Mononuclear cell (primary cell): ENCODE measurements around the gene SMYD3. TPM values are rescaled to one million over a fixed set of nuclear protein-coding genes. Genes with fewer than 3 reads are reported as not detected.

Experiments
- H3K27me3 ChIP-seq: 2 replicates; pipeline ENCODE4 v1.6.0; 2011; ENCODE audit warnings: low read length, control low read depth; ENCODE audit not compliant: insufficient read depth
- H3K4me1 ChIP-seq: 2 replicates; pipeline ENCODE4 v1.5.1; 2011; ENCODE audit warnings: mild to moderate bottlenecking, low read length, control low read depth; ENCODE audit not compliant: insufficient read depth
- H3K4me3 ChIP-seq: 2 replicates; pipeline ENCODE4 v1.5.1; 2011; ENCODE audit warnings: mild to moderate bottlenecking, low read length, moderate library complexity
- H3K9me3 ChIP-seq: 2 replicates; pipeline ENCODE4 v1.5.1; 2011; ENCODE audit warnings: low read depth, mild to moderate bottlenecking, control low read depth, low read length
- total RNA-seq: library from RNA; depleted of rRNA; stranded (reverse); fragments of >200 nt; gene quantifications from one replicate; pipeline ENCODE4 v1.2.3, GENCODE V29; 2012

Gene SMYD3
- total RNA-seq, 1 donor = 18.2 TPM

DNA sequence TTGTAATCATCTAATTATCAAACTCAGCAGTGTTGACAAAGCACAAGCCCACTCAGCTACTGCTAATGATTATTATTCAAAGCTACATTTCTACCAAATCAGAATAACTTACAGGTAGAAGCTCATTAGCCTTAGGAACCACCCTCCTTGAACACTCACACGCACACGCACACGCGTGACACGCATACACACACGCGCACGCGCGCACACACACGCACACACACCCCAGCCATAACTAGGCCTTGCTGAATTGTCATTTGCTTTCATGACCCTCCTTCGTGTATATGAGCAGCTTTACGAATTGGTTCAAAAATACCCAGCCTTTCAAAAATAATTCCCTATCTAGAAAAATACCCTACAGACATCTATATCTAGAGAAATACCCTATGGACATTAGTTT lies 195.6 kb downstream of the SMYD3 start:
- H3K4me3 ChIP-seq = no peak overlapping the region
- no peaks in the 10 kb centered on the region for H3K27me3 ChIP-seq
- no peaks in the 10 kb centered on the region for H3K4me1 ChIP-seq
- H3K9me3 ChIP-seq = no peaks in the 10 kb centered on the region

- H3K4me1 ChIP-seq = no peaks in the 10 kb centered on the region
- no peaks in the 10 kb centered on the region for H3K27me3 ChIP-seq
- H3K9me3 ChIP-seq = no peaks in the 10 kb centered on the region
- no peak overlapping the region for H3K4me3 ChIP-seq
Observed at GRCh38 chr1:246309247-246309884, 197.7 kb downstream of the SMYD3 start.

- H3K27me3 ChIP-seq = no peaks in the 10 kb centered on the region
- H3K9me3 ChIP-seq = no peaks in the 10 kb centered on the region
- H3K4me3 ChIP-seq = no peak overlapping the region
- H3K4me1 ChIP-seq = no peaks in the 10 kb centered on the region
Observed at GRCh38 chr1:246308533-246309075, 198.5 kb downstream of the SMYD3 start.

GRCh38 chr1:246306415-246307037 lies 200.6 kb downstream of the SMYD3 start:
- no peak overlapping the region for H3K4me3 ChIP-seq
- no peaks in the 10 kb centered on the region for H3K27me3 ChIP-seq
- no peaks in the 10 kb centered on the region for H3K9me3 ChIP-seq
- no peaks in the 10 kb centered on the region for H3K4me1 ChIP-seq

- Histone ChIP-seq H3K27me3 (no peaks in the 10 kb centered on the region), H3K9me3 (no peaks in the 10 kb centered on the region), H3K4me1 (no peaks in the 10 kb centered on the region), H3K4me3 (no peak overlapping the region)
Observed at GRCh38 chr1:246304484-246305259, 202.4 kb downstream of the SMYD3 start.

DNA sequence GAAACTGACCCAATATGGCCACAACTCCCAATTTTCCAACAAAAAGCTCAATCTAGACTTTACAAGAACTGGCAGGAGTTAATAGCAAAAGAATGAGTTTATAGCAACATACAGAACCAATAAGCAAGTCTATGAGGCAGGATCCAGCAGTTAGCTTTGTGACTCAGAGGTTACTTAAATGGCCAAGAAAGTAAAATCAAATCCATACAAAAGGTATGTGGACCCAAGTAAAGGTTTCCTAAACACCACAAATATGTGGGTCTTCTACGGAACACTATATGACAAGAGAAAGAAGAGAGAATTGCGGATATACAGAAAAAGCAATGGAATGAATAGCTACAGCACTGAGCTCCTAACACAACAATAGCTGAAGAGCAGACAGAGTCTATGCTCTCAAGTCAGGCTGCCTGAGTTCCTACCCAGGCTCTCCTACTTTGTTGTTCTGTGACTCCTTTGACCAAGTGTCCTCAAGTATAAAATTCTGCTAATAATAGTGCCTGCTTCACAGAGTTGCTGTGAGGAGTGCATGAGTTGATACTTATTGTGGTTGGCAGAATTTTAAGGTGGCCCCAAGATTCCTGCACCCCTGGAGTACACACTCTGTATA lies 204.3 kb downstream of the SMYD3 start:
- Histone ChIP-seq H3K9me3 (no peaks in the 10 kb centered on the region), H3K4me3 (no peak overlapping the region), H3K27me3 (no peaks in the 10 kb centered on the region), H3K4me1 (no peaks in the 10 kb centered on the region)

GRCh38 chr1:246302251-246302625 lies 204.8 kb downstream of the SMYD3 start:
- H3K4me1 ChIP-seq = no peaks in the 10 kb centered on the region
- H3K9me3 ChIP-seq = no peaks in the 10 kb centered on the region
- no peaks in the 10 kb centered on the region for H3K27me3 ChIP-seq
- H3K4me3 ChIP-seq = no peak overlapping the region

- Histone ChIP-seq H3K27me3 (no peaks in the 10 kb centered on the region), H3K4me1 (no peaks in the 10 kb centered on the region), H3K4me3 (no peak overlapping the region), H3K9me3 (no peaks in the 10 kb centered on the region)
Observed at GRCh38 chr1:246301553-246302250, 205.4 kb downstream of the SMYD3 start.

DNA sequence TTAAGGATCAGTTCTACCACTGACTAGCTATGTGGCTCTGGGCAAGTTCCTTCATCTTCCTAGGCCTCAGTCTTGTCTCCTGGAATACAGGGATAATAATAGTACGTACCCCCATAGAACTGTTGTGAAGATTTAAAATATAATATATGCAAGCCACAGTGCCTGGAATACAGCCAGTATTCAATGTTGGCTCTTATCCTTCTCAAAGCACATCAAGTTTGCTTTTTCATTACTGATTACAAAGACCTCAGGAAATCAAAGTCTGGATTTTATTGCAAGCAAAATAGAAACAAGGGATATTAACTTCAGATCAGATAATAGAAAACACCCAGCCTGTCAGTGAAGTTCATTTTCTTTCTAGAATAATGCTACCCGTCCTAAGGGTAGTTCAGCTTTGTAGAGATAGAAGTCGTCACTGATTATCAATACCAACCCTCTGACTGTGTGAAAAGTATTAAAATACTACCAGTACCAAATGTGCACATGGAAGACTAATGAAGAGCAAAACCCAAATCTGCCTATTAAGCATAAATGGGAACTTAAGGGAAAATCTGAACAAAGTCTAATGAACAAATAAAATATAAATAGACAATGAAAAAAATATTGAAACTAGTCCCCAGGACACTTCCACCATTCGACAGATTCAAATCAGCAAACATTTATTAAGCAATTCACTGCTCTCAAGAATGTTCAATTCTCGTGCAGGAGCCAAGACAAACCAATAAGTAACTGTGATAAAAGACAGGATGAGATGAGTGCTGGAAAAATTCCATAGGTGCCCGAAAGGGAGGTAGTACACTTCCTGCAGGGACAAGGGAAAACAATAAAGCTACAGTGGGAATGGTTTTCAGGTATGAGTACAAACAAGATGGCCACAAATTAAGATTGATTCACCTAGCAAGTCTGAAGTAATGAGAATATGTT lies 206.2 kb downstream of the SMYD3 start:
- Histone ChIP-seq H3K4me1 (no peaks in the 10 kb centered on the region), H3K9me3 (no peaks in the 10 kb centered on the region), H3K27me3 (no peaks in the 10 kb centered on the region), H3K4me3 (no peak overlapping the region)

GRCh38 chr1:246297279-246298265 lies 209.5 kb downstream of the SMYD3 start:
- no peaks in the 10 kb centered on the region for H3K4me1 ChIP-seq
- no peaks in the 10 kb centered on the region for H3K27me3 ChIP-seq
- no peak overlapping the region for H3K4me3 ChIP-seq
- no peaks in the 10 kb centered on the region for H3K9me3 ChIP-seq

DNA sequence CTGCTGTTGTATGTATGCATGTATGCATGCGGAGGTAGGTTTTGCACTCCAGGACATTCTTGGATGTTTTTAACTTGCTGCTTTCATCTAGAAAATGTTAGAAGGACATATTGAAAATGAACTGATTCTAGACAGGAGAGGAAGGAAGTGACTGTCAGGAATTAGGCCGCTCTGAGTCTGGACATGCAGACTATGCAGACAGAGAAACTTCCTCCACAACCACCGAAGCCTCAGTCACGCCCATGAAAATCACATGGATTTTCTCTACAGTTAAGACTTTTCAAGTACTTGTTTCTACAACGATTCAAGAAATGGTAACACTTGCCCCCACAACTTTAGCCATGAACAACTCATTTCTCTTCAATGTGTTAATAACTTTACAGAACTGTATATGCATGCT lies 211.1 kb downstream of the SMYD3 start:
- H3K4me1 ChIP-seq = no peaks in the 10 kb centered on the region
- H3K9me3 ChIP-seq = no peaks in the 10 kb centered on the region
- H3K4me3 ChIP-seq = no peak overlapping the region
- no peaks in the 10 kb centered on the region for H3K27me3 ChIP-seq

GRCh38 chr1:246295340-246295739 lies 211.7 kb downstream of the SMYD3 start:
- Histone ChIP-seq H3K27me3 (no peaks in the 10 kb centered on the region), H3K4me1 (no peaks in the 10 kb centered on the region), H3K4me3 (no peak overlapping the region), H3K9me3 (no peaks in the 10 kb centered on the region)

DNA sequence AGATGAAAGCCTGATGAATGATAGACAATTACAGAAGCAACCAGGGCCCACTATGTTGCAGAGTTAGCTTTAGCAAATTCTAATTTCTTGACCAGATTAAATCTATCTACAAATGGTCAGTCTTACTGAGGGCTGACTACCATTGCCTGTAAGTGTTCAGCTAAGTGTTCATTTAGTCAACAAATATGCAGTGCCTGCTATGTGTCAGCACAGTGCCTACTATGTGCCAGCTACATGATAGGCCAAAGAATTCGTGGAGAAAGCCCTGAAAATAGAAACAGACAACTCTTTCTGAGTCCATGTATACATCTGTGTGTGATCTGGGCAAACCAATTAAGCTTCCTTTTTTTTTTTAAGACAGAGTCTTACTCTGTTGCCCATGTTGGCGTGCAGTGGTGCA lies 212.8 kb downstream of the SMYD3 start:
- Histone ChIP-seq H3K4me1 (no peaks in the 10 kb centered on the region), H3K27me3 (no peaks in the 10 kb centered on the region), H3K9me3 (no peaks in the 10 kb centered on the region), H3K4me3 (no peak overlapping the region)
